ENCODE results near the gene MRPL9.
A peak's percentile ranks its signal among the peaks of the same experiment; 100 is the strongest.

Gene MRPL9

GRCh38 chr1:151762941-151763921 lies at the start of gene MRPL9:
Gene MRPL9 (minus strand): TSS chr1:151763496. CDS start chr1:151763479, 17 bp downstream.
- H3K9ac ChIP-seq (ENCODE audit: low read length), result peak within 1 kb of the TSS; percentile 51
- no peaks in the 10 kb centered on the region for H3K27me3 ChIP-seq (ENCODE audit: control insufficient read depth, insufficient read depth, low read length)
- H3K36me3 ChIP-seq (ENCODE audit: control insufficient read depth, insufficient read depth, low read length), result no peaks in the 10 kb centered on the region
- peaks cover 7% of the 10 kb centered on the region for H3K4me1 ChIP-seq (ENCODE audit: control insufficient read depth, insufficient read depth, low read length)
- H3K9me3 ChIP-seq (ENCODE audit: control insufficient read depth, low read length), result no peaks in the 10 kb centered on the region
- peak within 1 kb of the TSS; percentile 42 for H3K4me3 ChIP-seq (ENCODE audit: low read length)

- Histone ChIP-seq H3K9ac (ENCODE audit: low read length) (no peak overlapping the region), H3K36me3 (ENCODE audit: control insufficient read depth, insufficient read depth, low read length) (no peaks in the 10 kb centered on the region), H3K9me3 (ENCODE audit: control insufficient read depth, low read length) (no peaks in the 10 kb centered on the region), H3K27me3 (ENCODE audit: control insufficient read depth, insufficient read depth, low read length) (no peaks in the 10 kb centered on the region), H3K4me1 (ENCODE audit: control insufficient read depth, insufficient read depth, low read length) (no peaks in the 10 kb centered on the region), H3K4me3 (ENCODE audit: low read length) (no peak overlapping the region)
Observed at GRCh38 chr1:151811181-151811580, 47.9 kb upstream of the MRPL9 start.

- Histone ChIP-seq H3K4me3 (ENCODE audit: low read length) (no peak overlapping the region), H3K9me3 (ENCODE audit: control insufficient read depth, low read length) (no peaks in the 10 kb centered on the region), H3K9ac (ENCODE audit: low read length) (no peak overlapping the region), H3K4me1 (ENCODE audit: control insufficient read depth, insufficient read depth, low read length) (no peaks in the 10 kb centered on the region), H3K27me3 (ENCODE audit: control insufficient read depth, insufficient read depth, low read length) (no peaks in the 10 kb centered on the region), H3K36me3 (ENCODE audit: control insufficient read depth, insufficient read depth, low read length) (no peaks in the 10 kb centered on the region)
Observed at GRCh38 chr1:151809985-151810556, 46.8 kb upstream of the MRPL9 start.

GRCh38 chr1:151809290-151809984 lies 46.1 kb upstream of the MRPL9 start:
- Histone ChIP-seq H3K36me3 (ENCODE audit: control insufficient read depth, insufficient read depth, low read length) (no peaks in the 10 kb centered on the region), H3K9ac (ENCODE audit: low read length) (no peak overlapping the region), H3K4me3 (ENCODE audit: low read length) (no peak overlapping the region), H3K4me1 (ENCODE audit: control insufficient read depth, insufficient read depth, low read length) (no peaks in the 10 kb centered on the region), H3K27me3 (ENCODE audit: control insufficient read depth, insufficient read depth, low read length) (no peaks in the 10 kb centered on the region), H3K9me3 (ENCODE audit: control insufficient read depth, low read length) (no peaks in the 10 kb centered on the region)

GRCh38 chr1:151807766-151808165 lies 44.5 kb upstream of the MRPL9 start:
- no peak overlapping the region for H3K4me3 ChIP-seq (ENCODE audit: low read length)
- no peaks in the 10 kb centered on the region for H3K9me3 ChIP-seq (ENCODE audit: control insufficient read depth, low read length)
- H3K4me1 ChIP-seq (ENCODE audit: control insufficient read depth, insufficient read depth, low read length), result no peaks in the 10 kb centered on the region
- no peak overlapping the region for H3K9ac ChIP-seq (ENCODE audit: low read length)
- H3K27me3 ChIP-seq (ENCODE audit: control insufficient read depth, insufficient read depth, low read length), result no peaks in the 10 kb centered on the region
- H3K36me3 ChIP-seq (ENCODE audit: control insufficient read depth, insufficient read depth, low read length), result no peaks in the 10 kb centered on the region

- Histone ChIP-seq H3K4me1 (ENCODE audit: control insufficient read depth, insufficient read depth, low read length) (no peaks in the 10 kb centered on the region), H3K27me3 (ENCODE audit: control insufficient read depth, insufficient read depth, low read length) (no peaks in the 10 kb centered on the region), H3K9ac (ENCODE audit: low read length) (no peak overlapping the region), H3K4me3 (ENCODE audit: low read length) (no peak overlapping the region), H3K9me3 (ENCODE audit: control insufficient read depth, low read length) (no peaks in the 10 kb centered on the region), H3K36me3 (ENCODE audit: control insufficient read depth, insufficient read depth, low read length) (no peaks in the 10 kb centered on the region)
Observed at GRCh38 chr1:151807131-151807530, 43.8 kb upstream of the MRPL9 start.

- Histone ChIP-seq H3K9ac (ENCODE audit: low read length) (no peak overlapping the region), H3K27me3 (ENCODE audit: control insufficient read depth, insufficient read depth, low read length) (no peaks in the 10 kb centered on the region), H3K4me3 (ENCODE audit: low read length) (no peak overlapping the region), H3K36me3 (ENCODE audit: control insufficient read depth, insufficient read depth, low read length) (no peaks in the 10 kb centered on the region), H3K4me1 (ENCODE audit: control insufficient read depth, insufficient read depth, low read length) (no peaks in the 10 kb centered on the region), H3K9me3 (ENCODE audit: control insufficient read depth, low read length) (no peaks in the 10 kb centered on the region)
Observed at GRCh38 chr1:151806170-151806569, 42.9 kb upstream of the MRPL9 start.

GRCh38 chr1:151805066-151805820 lies 41.9 kb upstream of the MRPL9 start, which contains the start of gene LINGO4:
Gene LINGO4 (minus strand): TSS chr1:151805419. CDS start chr1:151802704, 2,715 bp downstream.
- no peak within 1 kb of the TSS for H3K9ac ChIP-seq (ENCODE audit: low read length)
- H3K27me3 ChIP-seq (ENCODE audit: control insufficient read depth, insufficient read depth, low read length), result no peaks in the 10 kb centered on the region
- H3K4me3 ChIP-seq (ENCODE audit: low read length), result no peak within 1 kb of the TSS
- no peaks in the 10 kb centered on the region for H3K4me1 ChIP-seq (ENCODE audit: control insufficient read depth, insufficient read depth, low read length)
- no peaks in the 10 kb centered on the region for H3K9me3 ChIP-seq (ENCODE audit: control insufficient read depth, low read length)
- no peaks in the 10 kb centered on the region for H3K36me3 ChIP-seq (ENCODE audit: control insufficient read depth, insufficient read depth, low read length)

- no peaks in the 10 kb centered on the region for H3K9me3 ChIP-seq (ENCODE audit: control insufficient read depth, low read length)
- H3K9ac ChIP-seq (ENCODE audit: low read length), result no peak overlapping the region
- no peaks in the 10 kb centered on the region for H3K4me1 ChIP-seq (ENCODE audit: control insufficient read depth, insufficient read depth, low read length)
- no peaks in the 10 kb centered on the region for H3K27me3 ChIP-seq (ENCODE audit: control insufficient read depth, insufficient read depth, low read length)
- H3K4me3 ChIP-seq (ENCODE audit: low read length), result no peak overlapping the region
- no peaks in the 10 kb centered on the region for H3K36me3 ChIP-seq (ENCODE audit: control insufficient read depth, insufficient read depth, low read length)
Observed at GRCh38 chr1:151803915-151804314, 40.6 kb upstream of the MRPL9 start.

- no peak overlapping the region for H3K9ac ChIP-seq (ENCODE audit: low read length)
- H3K9me3 ChIP-seq (ENCODE audit: control insufficient read depth, low read length), result no peaks in the 10 kb centered on the region
- no peaks in the 10 kb centered on the region for H3K4me1 ChIP-seq (ENCODE audit: control insufficient read depth, insufficient read depth, low read length)
- H3K36me3 ChIP-seq (ENCODE audit: control insufficient read depth, insufficient read depth, low read length), result no peaks in the 10 kb centered on the region
- H3K27me3 ChIP-seq (ENCODE audit: control insufficient read depth, insufficient read depth, low read length), result no peaks in the 10 kb centered on the region
- no peak overlapping the region for H3K4me3 ChIP-seq (ENCODE audit: low read length)
Observed at GRCh38 chr1:151803164-151803563, 39.9 kb upstream of the MRPL9 start.

- no peak overlapping the region for H3K4me3 ChIP-seq (ENCODE audit: low read length)
- no peaks in the 10 kb centered on the region for H3K36me3 ChIP-seq (ENCODE audit: control insufficient read depth, insufficient read depth, low read length)
- no peaks in the 10 kb centered on the region for H3K9me3 ChIP-seq (ENCODE audit: control insufficient read depth, low read length)
- no peaks in the 10 kb centered on the region for H3K4me1 ChIP-seq (ENCODE audit: control insufficient read depth, insufficient read depth, low read length)
- no peak overlapping the region for H3K9ac ChIP-seq (ENCODE audit: low read length)
- no peaks in the 10 kb centered on the region for H3K27me3 ChIP-seq (ENCODE audit: control insufficient read depth, insufficient read depth, low read length)
Observed at GRCh38 chr1:151802372-151802771, 39.1 kb upstream of the MRPL9 start.

Data from mucosa of stomach (tissue), 1 donor.